ENCODE measurements around the gene CCDC30.
"Not testable (repeated sequence)": the region's sequence is repeated elsewhere in the genome, so short reads cannot be mapped to it uniquely, and the experiment has no call there.

The CCDC30 gene

DNA sequence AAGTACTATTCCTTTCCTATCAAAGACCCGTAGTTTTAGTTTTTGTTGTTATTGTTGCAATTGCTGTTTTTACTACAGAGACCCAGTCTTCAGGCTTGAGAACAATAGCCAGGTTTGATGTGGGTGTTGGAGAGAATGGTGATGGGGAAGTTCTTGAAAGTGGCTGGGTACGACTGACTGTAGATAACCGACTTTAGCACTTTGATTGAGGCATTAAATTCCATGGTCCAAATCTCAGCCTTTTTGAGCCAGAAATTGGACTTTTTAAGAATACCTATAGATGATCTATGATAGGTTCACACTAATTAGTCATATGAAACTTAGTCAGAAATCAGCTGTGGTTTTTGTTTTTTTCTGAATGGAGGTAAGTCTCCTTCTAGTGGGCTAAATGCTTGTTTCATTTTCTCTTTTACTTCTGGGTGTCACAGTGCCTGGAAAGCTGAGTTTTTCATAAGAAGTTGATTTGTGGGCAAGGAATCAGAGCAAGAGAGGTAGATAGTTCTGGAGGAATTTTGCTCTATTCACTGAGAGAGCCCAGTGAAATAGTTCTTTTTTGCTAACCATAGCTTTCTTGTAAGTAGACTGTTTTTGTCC lies 197.9 kb downstream of the CCDC30 start:
- no peak for DNase-seq

DNA sequence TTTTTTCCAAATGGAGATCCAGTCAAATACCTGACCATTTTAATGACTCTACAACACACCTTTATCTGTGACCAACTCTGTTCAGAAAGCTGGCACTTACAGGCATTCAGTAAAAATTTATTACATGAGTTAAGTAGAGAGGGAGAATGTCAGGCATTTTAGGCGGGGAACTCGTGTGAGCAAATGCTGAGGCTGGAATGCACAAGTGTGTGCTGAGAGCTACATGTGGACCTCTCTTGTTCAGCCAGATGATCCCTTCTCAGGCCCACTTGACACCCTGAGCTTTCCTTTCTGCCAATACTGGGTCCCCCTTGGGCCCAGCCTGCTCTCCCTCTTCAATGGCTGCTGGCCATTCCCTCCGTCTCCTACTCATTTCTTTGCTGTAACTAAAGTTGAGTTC lies 206.8 kb downstream of the CCDC30 start:
- DNase-seq, result no peak

DNA sequence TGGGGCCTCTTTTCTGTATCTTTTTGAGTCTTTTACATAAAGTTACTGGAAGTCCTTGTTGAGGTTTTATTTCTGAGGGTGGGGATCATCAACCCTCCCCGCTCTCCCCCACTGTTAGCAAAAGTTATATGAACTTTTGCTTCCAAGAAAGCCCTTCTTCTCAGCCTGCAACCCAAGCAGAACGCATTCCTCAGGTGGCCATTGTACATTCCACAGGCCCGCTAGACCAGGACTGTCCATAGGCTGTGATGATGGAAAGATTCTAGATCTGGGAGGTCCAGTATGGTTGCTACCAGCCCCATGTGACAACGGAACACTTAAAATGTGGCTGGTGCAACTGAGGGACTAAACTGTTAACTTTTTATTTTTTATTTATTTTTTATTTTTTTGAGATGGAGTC lies 207.3 kb downstream of the CCDC30 start:
- no peak for DNase-seq

DNA sequence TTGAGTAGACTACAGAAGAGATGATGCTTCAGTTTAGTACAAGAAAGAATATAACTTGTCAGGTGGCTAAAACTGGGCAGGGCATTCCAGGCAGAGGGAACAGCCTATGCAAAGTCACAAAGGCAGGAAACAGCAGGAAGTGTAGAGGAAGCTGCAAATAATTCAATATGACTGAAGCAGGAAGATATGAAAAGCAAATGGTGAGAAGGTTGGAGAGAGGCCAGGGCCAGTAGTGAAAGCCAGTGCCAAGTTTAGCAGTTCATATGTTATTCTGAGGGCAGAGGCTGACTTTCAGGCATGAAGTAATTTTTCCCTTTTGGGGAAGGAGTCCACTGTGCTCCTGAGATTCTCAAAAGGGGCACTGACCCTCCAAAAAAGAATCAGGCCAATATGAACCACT lies 211.1 kb downstream of the CCDC30 start:
- DNase-seq, result no peak

DNA sequence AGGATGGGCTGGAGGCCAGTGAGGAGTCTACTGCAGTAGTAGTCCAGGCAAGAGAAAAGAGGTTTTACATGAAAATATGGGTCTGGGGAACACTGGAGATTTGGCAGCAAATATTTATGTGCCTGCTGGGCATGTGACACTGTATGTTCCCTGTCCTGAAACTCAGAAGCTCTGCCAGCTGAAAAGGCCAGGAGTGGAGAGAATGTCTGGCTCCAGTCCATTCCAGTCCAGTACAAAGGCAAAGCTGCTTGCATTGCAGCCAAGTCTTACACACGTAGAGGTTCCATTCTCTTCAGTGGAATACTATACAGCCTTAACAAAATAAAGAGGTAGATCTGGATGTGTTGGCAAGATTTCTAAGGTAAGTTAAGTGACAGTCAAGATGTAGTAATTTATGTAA lies 211.6 kb downstream of the CCDC30 start:
- no peak for DNase-seq

DNA sequence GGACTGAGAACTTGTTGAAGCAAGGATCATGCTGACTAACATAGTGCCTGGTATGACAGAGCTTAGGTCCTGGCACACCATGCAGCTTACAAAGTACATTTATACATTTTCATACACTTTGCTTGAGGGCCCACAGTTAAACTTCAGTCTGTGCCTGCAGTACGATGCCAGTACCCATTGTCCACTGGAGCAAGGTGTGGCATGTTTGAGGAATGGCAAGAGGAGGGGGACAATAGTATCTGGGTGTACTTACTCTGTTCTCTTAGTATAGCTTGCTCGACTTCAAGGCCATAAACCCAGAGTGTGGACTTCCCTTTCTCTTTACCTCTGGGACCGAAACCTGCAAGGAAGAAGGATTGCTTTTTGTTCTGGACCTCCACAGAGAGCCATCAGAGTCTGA lies 212.4 kb downstream of the CCDC30 start:
- no peak for DNase-seq

DNA sequence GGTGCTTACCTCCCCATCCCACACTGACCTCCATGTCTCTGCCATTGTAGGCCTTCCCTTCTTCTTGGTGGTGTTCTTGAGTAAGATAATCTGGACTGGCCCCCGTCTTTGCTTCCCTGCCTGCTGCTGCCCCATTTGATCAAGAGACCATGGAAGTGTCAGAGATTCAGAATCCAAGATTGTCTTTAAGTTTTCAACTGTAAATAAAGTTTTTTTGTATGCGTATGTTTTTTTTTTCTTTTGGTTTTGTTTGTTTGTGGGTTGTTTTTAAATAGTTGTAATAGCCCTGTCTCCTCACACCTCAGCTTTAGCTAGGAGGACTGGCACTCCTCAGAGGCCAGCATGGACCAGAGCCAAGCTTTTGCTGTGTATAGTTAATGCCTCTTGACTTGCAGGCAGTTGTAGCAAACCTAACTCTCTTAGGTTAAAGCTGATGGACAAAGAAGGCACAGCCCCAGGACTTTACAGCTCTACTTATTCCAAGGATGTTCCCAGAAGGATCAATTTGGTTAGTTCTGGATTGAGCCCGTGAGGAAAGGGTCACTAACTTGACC lies 213.5 kb downstream of the CCDC30 start:
- no peak for DNase-seq

DNA sequence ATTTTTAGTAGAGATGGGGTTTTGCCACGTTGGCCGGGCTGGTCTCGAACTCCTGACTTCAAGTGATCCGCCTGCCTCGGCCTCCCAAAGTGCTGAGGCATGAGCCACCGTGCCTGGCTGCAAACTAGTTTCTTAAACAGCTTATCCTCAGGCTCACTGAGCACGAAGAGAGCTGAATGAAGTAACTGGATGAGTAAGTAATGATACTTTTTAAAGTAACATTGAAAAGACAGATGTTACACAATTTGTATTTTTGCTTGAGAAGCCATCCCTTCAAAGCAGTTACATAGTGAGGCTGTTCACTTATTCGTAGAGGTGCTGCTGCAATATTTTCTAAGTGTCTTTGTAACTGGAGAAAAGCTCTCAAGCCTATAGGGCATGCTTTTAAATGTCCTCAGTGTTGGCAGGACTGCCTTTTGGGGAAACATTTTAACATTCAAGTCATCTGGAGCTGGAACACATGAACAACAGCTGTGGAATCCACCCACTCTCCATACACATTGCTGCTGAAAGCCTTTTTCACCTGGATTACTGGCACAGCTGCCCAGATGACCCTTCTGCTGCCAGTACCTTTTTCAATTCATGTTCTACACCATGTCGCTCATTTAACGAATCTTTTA lies 216.4 kb downstream of the CCDC30 start:
- peak; percentile 24 for DNase-seq

DNA sequence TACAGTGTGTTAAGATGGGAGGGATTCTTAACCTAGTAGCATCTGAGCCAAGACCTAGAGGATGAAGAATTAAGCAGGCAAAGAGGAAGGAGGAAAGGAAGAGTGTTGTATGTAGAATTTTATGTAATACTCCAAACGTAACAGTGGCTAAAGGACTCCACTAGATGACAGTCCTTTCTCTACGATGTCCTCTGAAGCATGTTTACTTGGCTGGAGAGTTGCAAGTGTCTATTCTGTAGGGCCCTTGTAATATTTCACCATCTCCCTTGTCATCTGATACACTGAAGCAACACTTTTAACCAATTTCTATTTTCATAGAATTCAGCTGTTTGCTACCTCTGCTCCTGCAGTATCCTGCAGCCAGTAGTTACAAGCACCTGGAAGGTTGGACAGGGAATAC lies 217.0 kb downstream of the CCDC30 start:
- DNase-seq, result no peak

DNA sequence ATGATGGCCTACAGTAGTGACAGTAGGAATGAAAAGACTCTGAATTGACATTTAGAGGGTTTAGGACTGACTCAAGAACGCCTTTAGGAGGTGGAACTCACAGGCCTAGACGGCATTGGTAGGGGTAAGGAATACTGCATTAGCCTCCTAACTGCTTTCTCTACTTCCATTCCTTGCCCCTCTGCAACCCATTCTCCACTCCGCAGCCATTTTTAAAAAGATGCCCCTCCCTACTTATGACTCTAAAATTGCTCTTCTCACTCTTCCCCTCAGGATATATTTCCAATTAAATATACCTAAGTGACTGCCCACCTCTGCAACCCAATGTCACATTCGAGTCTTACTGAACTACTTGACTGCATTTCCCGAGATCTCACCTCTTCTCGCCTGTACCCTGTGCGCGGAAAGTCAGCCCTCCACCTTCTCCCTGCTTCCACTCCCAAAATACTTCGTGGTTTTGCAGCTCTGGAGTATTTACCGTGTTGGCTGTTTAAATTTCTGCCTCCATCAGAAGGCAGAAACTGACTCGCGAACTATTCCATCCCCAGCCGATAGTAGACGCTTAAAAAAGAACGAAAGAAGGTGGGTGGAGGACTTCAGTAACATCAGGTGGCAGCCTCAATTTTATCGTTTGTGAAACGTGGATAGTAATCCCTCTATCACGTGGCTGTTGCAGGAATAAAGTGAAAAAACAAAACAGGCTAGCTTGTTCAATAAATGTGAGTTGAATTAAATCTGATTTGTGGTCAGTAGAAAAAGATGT lies 218.0 kb downstream of the CCDC30 start:
- DNase-seq, result peak; percentile 15

DNA sequence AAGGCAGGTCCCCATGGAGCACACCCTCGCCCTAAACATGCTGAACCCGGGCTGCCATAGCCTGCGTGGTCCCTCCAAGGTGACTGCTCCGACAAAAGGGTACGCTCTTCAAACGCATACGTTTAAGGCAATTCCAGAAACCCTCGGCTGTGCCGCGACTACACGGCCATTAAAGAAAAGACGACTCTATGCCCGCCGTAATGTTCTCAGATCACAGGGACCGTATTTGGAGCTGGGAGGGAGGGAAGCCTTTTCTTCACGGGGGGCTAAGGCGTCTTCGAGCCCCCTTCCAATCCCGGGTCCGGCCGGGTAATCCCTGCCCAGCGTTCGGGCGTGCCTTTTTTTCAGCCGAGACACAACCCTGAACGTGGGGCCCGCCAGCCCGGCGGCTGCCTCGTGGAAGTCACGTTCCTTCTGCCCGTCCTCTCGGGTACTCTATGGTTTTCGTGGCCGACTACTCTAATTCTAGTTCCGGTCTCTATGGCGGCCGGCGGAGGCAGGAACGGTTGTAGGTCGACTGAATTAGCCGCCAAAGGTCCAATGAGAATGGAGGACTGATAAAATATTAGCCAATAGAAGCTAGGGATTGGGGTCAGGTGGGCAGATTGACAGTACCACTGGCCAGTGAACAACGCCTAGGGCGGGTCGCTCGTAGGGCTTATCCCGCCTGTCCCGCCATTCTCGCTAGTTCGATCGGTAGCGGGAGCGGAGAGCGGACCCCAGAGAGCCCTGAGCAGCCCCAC lies 218.8 kb downstream of the CCDC30 start, which contains the start of gene YBX1:
TSS of gene YBX1 (plus strand) at position 678 of the 743 bp plus-strand sequence. CDS start 148 bp downstream, outside the sequence.
- peak; percentile 99 for DNase-seq

DNA sequence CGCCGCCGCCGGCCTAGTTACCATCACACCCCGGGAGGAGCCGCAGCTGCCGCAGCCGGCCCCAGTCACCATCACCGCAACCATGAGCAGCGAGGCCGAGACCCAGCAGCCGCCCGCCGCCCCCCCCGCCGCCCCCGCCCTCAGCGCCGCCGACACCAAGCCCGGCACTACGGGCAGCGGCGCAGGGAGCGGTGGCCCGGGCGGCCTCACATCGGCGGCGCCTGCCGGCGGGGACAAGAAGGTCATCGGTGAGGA lies 219.3 kb downstream of the CCDC30 start:
- not testable (repeated sequence) for DNase-seq

DNA sequence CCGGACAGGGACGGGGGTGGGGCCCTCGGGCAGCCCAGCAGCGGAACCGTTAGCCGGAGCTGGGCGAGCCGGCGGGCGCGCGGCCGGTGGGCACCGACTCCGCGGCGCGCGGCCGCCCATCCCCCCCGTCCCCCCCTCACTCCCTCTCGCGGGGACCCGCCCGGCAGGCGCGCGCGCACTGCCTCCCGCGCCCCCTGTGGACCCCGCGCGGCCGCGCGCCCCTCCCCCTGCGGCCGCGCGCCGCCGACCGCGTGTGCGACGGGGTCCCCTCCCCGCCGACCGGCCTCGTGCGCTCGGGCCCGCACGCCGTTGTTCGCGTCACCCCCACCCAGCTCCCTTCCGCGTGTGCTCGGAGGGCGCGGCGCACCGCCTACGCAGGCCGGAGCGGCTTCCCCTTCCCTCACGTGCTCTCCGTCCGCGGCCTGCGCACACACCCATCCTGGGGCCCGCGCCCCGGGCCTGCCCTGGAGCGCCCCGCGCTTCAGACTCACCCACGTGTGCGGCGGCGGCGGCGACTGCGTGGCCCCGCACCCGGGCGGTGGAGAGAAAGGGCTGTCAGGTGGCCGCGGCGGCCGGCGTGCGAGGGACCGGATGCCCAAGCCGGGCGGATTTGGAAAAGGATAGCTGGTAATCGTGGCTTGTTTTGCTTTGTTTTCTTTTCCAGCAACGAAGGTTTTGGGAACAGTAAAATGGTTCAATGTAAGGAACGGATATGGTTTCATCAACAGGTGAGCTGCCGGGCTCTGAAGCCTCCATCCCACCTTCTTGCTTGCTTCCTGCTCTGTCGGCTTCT lies 219.8 kb downstream of the CCDC30 start:
- DNase-seq, result peak; percentile 52

DNA sequence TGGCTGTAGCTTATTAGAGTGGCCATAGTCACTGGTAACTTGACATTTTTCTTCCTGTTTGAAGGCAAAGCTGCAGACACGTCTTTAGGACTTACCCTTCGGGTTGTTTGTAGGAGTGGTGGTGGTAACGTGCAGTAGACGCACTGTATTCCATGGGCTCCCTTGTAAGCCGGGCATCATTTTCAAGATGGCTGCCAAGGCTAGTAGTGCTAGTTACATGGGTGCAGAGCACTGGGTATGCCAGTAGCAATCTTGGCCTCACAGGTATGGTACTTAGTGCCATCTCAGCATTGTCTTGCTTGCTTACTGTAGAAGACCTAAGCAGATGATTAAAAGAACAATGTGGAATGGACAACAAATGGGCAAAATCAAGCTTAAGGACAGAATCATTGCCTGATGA lies 221.1 kb downstream of the CCDC30 start:
- DNase-seq, result no peak

DNA sequence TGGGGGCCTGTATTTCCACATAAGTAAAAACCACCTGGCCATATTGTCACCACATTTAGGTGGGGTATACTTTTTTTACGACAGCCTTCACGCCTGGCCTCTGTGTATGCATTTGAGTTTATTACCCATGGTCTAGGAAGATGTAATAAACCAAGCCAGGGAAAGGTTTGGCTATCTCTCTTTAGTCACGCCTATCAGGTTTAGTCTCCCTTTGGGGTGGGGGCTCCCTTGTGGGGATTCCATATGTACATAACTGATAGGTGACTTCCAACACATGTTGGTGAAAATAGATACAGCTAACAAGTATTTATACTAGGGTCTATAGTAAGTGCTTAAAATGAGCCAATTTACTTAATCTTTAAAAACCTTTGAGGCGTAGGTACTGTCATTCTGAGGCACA lies 223.3 kb downstream of the CCDC30 start:
- no peak for DNase-seq

DNA sequence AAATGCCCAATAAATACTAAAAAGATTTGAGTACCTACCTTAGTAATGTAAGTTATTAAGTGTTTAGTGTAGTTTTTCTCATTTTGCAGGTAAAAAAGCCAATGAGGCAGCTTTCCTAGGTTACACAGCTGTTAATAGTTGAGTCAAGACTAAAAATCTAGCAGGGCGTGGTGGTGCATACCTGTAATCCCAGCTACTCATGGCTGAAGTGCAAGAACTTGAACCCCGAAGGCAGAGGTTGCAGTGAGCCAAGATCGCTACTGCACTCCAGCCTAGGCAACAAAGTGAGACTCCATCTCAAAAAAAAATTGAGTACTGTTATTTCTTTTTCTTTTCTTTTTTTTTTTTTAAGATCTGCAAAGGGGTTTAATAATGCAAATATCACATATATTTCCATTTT lies 226.8 kb downstream of the CCDC30 start:
- DNase-seq, result no peak

DNA sequence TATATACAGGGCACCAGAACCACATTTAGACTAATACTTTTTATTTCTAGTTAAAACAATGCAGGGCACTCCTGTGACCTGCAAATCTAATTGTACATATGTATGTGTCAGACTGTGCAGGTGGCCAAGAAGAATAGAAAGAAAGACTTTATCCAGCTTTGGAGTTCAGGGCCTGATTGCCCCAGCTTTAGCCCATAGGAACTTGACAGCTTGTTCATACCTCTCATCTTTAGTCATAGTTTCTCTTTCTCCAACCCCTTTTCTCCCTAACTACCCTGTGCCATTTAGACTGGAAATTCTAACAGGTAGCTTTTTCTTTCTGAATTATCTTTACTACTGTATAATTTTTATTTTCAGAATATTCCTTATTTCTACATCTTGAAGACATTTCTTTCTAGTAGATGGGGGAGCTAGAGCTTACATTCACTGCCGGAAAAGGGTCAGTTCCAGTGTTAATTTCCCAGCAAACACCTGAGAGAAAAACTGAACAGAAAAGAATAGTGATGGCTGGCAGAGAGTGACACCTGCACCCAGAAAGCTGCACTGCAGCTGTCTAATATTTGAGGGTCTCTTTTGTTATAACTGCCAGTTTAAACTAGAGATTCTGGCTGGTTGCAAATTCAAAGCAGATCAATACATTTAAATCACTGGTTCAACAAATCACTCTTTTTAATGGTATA lies 227.5 kb downstream of the CCDC30 start:
- no peak for DNase-seq

DNA sequence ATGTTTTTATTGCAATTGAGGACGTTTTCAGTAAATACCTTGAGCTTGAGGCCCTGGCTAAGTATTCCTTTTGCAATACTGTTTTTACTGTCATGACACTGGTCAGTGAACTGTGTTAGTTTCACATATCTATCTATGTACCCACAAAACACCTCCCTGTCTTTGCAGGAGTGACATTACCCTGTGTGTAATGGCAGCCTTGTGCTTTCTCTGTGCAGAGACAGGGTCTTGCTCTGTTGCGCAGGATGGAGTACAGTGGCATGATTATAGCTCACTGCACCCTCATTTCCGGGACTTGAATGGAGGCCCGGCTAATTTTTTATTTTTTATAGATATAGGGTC lies 228.0 kb downstream of the CCDC30 start:
- DNase-seq, result no peak

DNA sequence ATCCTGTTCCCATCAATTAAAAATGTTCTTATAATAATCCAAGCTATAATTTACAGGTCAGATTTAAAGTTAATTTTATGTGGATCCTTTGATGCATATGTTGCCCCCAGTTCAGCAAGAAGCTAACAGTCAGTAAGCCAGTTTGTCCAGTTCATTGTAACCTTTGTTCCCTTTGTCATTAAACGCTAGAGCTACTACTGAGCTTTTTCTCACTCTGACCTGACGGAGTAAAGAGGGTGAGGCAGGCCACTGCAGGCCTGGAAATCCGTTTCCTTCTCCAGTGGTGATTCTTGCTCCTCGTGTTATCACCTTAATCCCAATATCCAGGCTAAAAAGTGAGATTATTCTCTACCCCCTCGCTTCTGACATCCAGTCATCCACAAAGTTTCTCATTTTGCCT lies 229.4 kb downstream of the CCDC30 start:
- no peak for DNase-seq

DNA sequence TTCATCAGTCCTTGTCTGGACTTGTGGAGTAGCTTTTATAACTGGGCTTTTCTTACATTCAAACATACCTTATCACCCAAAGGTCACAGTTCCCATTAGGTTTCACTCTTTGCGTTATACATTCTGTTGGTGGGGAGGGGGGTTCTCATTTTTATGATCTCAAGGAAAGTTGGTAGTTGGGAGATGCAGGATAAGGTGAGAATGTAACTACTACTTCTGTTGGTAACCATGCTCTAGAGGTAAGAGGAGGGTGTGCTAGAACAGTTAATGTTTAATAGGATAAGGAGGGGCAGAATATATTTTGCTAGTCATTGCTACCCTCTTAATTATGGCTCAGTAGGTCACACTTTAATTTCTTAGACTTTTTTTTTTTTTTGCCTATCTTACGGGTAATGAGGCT lies 229.8 kb downstream of the CCDC30 start:
- DNase-seq, result no peak

DNA sequence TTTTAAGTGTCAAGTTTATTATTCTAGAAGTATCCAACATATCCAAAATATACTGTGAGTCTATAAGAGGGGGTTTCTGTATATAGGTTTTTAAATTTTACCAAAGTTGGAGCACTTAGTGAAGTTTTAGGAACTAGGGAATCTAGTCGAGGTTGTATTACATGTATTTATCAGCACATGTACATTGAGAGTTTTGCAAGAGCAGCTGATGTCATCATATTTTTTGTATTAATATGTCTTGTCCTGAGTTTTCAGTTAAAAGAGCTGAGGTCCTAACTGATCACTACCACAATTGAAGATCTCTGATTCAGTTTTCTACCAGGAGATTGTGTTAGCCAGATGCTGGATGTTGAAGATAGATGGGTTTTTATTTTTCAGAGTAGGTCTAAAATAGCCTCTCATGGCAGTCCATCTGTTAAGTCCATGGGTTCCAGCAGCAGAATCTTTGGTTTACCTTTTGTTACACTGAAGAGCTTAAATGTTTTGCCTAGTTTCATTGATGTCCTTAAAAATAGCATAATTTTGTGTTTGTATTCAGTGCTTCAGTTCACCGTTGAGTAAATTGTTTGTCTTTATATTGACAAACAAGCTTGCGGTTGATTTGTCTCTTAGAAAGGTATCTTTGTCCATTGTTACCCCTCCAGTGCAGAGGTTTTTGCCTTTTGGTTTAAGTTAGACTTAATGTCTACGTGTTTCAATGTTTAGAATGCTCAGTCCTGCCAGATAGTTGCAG lies 235.2 kb downstream of the CCDC30 start:
- no peak for DNase-seq

DNA sequence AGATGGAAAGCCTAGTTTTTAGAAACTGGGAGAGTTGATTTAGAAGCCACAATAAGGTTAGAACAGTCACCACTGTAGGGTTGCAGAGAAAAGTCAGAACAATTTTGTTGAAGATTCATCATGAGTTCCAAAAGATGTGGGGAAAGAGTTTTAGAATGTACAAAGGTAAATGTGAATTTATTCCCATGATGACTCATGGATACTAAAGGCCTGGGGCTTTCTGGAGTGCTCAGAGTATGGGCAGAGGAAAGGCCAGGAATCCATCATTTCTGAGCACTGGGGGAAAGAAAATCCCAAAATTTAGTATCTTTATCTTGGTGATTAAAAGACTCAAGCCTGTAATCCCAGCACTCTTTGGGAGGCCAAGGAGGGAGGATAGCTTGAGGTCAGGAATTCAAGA lies 236.9 kb downstream of the CCDC30 start:
- DNase-seq, result no peak

Measured in fibroblast of skin of right quadriceps (primary cell).